Esophagus squamous epithelium (tissue), 4 donors: ENCODE measurements around the gene CCDC182.

Experiments used
- CTCF ChIP-seq, 6 experiments: fragments of 450-650 bp in 4 of 6; fragments of 200-600 bp in 2 of 6; sonication (generic) in 2 of 6; IDR thresholded peaks; one replicate each; pipeline ENCODE4 v1.5.1; 2016 to 2019; ENCODE audit warnings: antibody characterized with exemption in 6 of 6, mild to moderate bottlenecking in 4 of 6, moderate library complexity in 4 of 6
- POLR2A ChIP-seq, 4 donors: fragments of 450-650 bp; IDR thresholded peaks; one replicate each; pipeline ENCODE4 v1.6.1; 2017; ENCODE audit warnings: antibody characterized with exemption in 4 of 4, mild to moderate bottlenecking in 4 of 4, moderate library complexity in 3 of 4

GRCh38 chr17:57706761-57707160 is 38.3 kb downstream of the CCDC182 start:
- TF ChIP-seq POLR2A (IDR thresholded peaks at IDR 0.05) (no peak), CTCF (IDR thresholded peaks at IDR 0.05) (no peak)
